GM19455 (cell line): ENCODE measurements around the gene ZNF620.
"Not testable (repeated sequence)": the region's sequence is repeated elsewhere in the genome, so short reads cannot be mapped to it uniquely, and the experiment has no call there.

Source experiments
- ATAC-seq: cut with Tn5 transposase; IDR thresholded peaks from one replicate; pipeline ENCODE4 v1.9.1; 2021; ENCODE audit not compliant: unreplicated experiment

ZNF620 gene

GRCh38 chr3:40505599-40506462, at the start of gene ZNF620:
TSS of gene ZNF620 (plus strand) at chr3:40506039. CDS start at chr3:40506353, 314 bp downstream.
- peak; percentile 80 for ATAC-seq

- no peak for ATAC-seq
These were observed 49.4 kb upstream of the ZNF620 start for GRCh38 chr3:40456279-40456939.

GRCh38 chr3:40456940-40457823, 48.7 kb upstream of the ZNF620 start, which contains the start of gene RPL14:
TSS of gene RPL14 (plus strand) at chr3:40457339. CDS start at chr3:40457472, 133 bp downstream.
- peak; percentile 66 for ATAC-seq

- no peak for ATAC-seq
These were observed 47.4 kb upstream of the ZNF620 start for GRCh38 chr3:40458473-40458872.

- ATAC-seq = not testable (repeated sequence)
These were observed 45.4 kb upstream of the ZNF620 start for GRCh38 chr3:40460481-40460880.

- ATAC-seq = no peak
These were observed 44.7 kb upstream of the ZNF620 start for GRCh38 chr3:40461161-40461560.

GRCh38 chr3:40462838-40463237, 43.0 kb upstream of the ZNF620 start:
- ATAC-seq = not testable (repeated sequence)

- no peak for ATAC-seq
These were observed 42.3 kb upstream of the ZNF620 start for GRCh38 chr3:40463579-40463978.

GRCh38 chr3:40464339-40465110, 41.3 kb upstream of the ZNF620 start:
- no peak for ATAC-seq

- no peak for ATAC-seq
These were observed 40.8 kb upstream of the ZNF620 start for GRCh38 chr3:40465111-40465407.

GRCh38 chr3:40465456-40465855, 40.4 kb upstream of the ZNF620 start:
- ATAC-seq = no peak

- ATAC-seq = no peak
These were observed 37.8 kb upstream of the ZNF620 start for GRCh38 chr3:40468018-40468417.

GRCh38 chr3:40470701-40471100, 35.1 kb upstream of the ZNF620 start:
- ATAC-seq = no peak

- peak; percentile 80 for ATAC-seq
These were observed 29.1 kb upstream of the ZNF620 start, which contains the start of gene ZNF619 for GRCh38 chr3:40476478-40477470. TSS of gene ZNF619 (plus strand) at chr3:40477122. CDS start at chr3:40477980, 858 bp downstream.

- peak; percentile 7 for ATAC-seq
These were observed 28.2 kb upstream of the ZNF620 start for GRCh38 chr3:40477666-40478065.

GRCh38 chr3:40487172-40487571, 18.7 kb upstream of the ZNF620 start:
- no peak for ATAC-seq

GRCh38 chr3:40490916-40491315, 14.9 kb upstream of the ZNF620 start:
- ATAC-seq = no peak

- ATAC-seq = no peak
These were observed 11.1 kb upstream of the ZNF620 start for GRCh38 chr3:40494698-40495097.

- no peak for ATAC-seq
These were observed 8.6 kb upstream of the ZNF620 start for GRCh38 chr3:40497288-40497687.
